NCI-H510A treated with DMSO at 0.1 percent for 48 hours (cell line): ENCODE results near the gene C11orf58.

Source experiments
- DNase-seq: peaks from one replicate; lab custom pipeline; 2025; lab: John Stamatoyannopoulos, UW

The C11orf58 gene

GRCh38 chr11:16738193-16738946, at the start of gene C11orf58:
Gene C11orf58 (plus strand): TSS chr11:16738647. CDS start chr11:16738779, 132 bp downstream.
- peak; percentile 72 for DNase-seq

DNA sequence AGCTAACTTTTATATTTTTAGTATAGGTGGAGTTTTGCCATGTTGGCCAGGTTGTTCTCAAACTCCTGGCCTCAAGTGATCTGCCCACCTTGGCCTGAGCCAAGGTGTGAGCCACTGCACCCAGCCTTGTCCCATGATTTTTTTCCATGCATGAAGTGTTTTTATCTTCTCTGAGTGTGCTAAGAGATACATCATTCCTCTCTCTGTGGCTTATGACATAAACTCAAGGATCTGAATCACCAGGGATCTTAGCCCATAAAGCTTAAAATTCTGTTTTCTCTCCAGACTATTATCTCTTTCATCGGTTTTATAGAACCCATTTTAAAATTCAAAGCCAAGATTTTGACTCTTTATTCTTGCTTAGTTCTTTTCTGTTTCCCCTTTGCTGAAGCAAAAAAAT, 48.4 kb upstream of the C11orf58 start:
- DNase-seq: no peak

GRCh38 chr11:16703795-16704194, 34.7 kb upstream of the C11orf58 start:
- no peak for DNase-seq

DNA sequence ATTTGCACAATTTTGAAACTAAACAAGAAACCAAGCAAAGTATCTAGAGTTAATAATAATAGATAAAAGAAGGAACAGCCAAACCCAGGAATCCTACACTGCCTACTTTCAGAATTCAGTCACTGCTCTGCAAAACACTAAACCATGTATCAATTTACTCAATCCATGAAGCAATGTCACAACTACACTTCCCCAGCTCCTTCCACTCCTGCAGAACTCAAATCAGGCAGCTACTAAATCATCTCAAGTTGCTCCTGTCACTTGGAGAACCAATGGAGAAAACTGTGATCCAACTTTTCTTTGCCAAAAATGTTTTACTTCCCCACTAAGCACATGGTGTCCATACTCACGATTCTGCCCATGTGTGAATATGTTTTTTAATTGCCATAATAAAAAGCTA, 24.9 kb upstream of the C11orf58 start:
- DNase-seq: no peak

- no peak for DNase-seq
Observed at GRCh38 chr11:16722581-16723344, 15.7 kb upstream of the C11orf58 start.

DNA sequence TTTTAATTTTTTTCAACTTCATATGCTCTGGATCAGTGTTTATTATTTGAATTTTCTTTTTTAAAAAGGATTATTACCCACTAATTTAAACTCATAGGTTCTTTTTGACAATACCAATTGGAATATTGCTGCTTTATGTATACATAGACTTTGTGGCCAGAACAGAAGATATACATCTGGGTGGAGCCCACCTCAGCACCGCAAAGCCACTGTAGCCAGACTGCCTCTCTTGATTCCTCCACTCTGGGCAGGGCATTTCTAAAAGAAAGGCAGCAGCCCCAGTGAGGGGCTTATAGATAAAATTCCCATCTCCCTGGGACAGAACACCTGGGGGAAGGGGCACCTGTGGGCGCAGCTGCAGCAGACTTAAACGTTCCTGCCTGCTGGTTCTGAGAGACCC, 10.6 kb upstream of the C11orf58 start:
- DNase-seq: no peak

- no peak for DNase-seq
Observed at GRCh38 chr11:16737818-16738192, 642 bp upstream of the C11orf58 start.

DNA sequence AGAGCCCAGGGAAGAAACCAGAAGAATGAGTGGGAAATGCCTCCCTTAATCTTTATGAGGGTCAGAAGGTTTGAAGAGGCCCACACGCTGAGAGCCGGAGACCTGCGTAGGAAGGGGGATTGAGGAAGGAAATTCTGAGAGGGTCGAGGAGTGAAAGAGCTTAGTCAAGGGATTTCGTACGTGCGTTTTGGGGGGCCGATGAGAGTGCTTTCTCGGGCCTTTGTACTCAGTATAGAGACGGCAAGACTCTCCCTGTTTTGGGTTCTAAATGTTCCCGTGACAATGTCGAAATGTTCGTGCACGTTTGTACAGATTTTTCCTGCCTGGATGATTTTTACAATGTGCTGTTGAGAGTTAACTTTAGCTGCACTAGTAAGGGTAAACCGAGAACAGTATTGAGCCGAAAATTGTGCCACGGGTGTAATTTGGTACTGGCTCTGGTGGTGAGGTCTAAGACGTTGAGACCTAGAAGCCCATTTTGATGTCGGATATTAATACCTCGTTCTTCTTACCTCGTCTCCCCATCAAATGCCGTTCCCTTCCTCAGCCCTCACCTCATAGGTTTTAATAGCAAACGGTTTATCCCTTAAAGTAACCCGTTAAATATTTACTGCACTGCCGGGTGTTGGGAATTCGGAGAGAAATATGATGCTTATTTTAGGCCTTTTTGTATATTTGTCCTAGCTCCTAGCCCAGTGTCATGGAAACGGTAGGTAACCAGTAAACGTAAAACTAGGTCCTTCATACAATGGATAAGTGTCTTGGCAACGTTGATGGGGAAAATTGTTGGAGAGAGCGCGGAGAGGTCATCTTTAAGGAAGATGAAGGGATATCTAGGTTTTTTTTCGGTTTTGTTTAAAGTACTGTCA, 734 bp downstream of the C11orf58 start:
- DNase-seq: no peak

DNA sequence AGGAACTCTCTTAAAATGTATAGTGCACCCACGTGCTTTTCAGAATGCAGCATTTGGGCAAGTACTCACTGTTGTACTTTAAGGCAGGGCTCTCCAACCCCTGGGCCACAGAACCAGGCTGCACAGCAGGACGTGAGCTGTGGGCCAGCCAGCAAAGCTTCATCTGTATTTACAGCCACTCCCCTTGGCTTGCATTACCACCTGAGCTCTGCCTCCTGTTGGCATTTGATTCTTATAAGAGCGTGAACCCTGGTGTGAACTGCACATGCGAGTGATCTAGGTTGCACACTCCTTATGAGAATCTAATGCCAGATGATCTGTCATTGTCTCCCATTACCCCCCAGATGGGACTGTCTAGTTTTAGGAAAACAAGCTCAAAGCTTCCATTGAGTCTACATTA, 3.0 kb downstream of the C11orf58 start:
- DNase-seq: no peak

GRCh38 chr11:16743478-16743877, 5.0 kb downstream of the C11orf58 start:
- DNase-seq: no peak

DNA sequence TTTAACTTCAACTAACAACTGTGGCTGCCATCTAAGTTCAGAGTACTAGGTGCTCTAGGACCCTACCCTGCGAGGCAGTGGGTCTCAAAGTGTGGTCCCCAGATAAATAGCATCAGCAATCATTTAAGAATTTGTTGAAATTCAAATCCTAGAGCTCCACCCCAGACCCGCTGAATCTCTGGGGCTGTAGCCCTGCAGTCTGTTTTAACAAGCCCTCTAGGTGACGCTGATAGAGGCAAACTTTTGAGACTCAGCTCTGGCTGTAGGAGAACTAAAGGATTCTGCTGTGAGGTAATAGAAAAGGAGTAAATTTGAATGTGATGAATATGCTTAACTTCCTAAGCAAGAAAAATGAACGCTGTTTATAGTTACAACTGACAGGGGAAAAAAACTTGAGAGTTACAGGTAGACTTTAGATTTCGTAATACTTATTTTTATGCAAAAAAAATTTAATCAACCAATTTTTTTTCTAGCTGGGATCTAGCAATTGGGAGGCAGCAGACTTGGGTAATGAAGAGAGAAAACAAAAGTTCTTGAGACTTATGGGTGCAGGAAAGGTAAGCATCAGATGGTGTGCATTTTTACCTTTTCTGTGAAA, 5.8 kb downstream of the C11orf58 start:
- DNase-seq: no peak

DNA sequence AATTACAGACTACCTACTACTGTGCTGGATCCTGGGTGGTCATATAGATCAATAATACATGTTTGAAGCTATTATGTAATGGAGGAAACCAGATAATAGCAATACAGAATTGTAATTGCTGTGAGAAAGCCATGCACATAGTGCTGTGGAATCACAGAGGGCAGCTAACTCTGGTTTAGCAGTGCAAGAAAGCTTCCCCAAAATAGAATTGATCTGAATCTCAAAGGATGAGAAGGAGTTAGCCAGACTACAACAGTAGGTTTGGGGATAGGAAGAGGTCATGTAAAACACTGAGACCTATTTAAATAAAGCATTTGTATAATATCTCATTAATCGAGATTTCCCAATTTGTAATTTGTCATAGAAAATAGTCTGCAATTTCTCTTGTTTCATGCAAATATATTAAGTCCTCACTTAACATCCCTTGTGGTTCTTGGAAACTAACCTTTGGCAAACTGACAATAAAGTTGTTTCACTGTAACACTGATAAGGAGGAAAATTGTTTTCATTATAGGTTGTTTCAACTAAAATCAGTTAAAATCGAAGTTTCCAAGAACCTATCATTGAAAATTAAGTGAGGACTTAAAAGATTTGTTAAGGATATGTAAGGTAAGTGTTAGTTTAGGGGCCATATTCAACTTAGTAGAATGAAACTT, 7.6 kb downstream of the C11orf58 start:
- no peak for DNase-seq

GRCh38 chr11:16749092-16749491, 10.6 kb downstream of the C11orf58 start:
- no peak for DNase-seq

DNA sequence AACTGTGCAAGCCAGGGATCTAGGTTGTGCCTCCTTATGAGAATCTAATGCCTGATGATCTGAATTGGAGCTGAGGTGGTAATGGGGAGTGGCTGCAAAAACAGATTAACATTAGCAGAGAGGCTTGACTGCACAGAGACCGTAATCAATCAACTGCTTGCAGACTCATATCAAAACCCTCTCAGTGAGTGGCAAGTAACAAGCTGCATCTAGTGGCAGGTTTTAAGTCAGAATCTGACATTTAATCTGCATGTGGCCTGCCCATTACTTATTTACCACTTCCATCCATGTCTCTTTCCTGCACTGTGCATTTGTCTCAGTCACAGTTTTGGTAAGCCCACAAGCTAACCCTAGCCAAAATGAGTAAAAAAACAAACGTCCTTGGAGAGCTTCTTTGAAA, 11.2 kb downstream of the C11orf58 start:
- DNase-seq: no peak

- no peak for DNase-seq
Observed at GRCh38 chr11:16750417-16750816, 12.0 kb downstream of the C11orf58 start.

DNA sequence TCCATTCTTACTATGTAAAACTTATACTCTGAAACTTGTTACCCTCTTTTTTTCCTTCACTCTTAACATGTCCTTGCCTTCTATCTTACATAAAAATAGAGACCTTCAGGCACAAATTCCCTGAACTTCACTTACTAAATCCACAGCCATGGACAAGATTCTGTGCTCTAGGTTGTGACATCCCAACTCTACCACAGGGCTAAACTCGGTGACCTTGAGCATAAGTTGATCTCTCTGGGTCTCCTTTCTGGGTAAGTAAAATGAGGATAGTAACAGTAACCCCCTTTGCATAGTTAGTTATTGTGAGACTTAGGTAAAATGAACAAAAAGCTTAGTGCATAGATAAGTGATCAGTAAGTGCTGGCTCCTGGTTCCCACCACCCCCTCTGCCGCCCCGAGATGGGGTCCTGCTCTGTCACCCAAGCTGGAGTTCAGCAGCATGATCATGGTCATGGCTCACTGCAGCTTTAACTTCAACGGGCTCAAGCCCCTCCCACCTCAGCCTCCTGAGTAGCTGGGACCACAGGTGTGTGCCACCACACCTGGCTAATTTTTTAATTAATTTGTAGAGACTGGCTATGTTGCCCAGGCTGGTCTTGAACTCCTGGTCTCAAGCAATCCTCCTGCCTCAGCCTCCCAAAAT, 20.1 kb downstream of the C11orf58 start:
- no peak for DNase-seq

DNA sequence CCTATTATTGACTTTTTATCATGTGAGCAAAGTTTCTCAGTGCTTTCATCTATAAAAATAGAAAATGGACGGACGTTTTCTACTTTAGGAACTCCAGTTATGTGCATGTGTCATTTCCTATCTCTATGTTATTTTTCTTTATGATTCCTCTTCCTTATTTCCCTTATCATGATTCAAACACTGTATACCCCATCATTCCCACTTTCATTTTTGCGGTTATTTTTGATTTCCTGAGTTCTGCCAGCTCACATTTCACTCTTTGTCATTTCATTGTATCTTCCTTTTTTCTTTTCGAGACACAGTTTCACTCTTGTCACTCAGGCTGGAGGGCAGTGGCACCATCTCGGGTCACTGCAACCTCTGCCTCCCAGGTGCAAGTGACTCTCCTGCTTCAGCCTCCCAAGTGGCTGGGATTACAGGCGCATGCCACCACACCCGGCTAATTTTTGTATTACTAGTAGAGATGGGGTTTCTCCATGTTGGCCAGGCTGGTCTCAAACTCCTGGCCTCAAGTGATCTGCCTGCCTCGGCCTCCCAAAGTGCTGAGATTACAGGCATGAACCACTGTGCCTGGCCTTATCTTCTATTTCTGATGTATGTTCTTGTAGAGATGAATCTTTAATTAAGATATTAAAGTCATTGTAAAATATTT, 21.5 kb downstream of the C11orf58 start:
- DNase-seq: no peak

DNA sequence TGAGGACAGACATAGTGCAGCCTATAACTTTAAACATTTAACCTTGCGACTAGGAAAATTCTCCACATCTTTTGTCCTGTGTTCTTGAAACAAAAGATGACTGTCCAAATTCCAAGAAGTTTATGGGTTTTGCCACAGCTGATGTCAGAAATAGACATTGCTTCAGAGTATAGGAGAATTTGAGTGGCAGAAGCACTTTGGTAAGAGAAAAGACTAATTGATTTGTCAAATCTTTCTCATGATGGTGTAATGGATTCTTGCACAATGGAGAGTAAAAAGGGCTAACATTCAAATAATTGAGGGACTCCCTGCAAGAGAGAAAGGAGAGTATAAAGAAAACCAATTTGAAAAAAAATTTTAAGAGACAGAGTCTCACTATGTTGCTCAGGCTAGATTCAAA, 25.3 kb downstream of the C11orf58 start:
- no peak for DNase-seq

GRCh38 chr11:16764888-16765287, 26.4 kb downstream of the C11orf58 start:
- no peak for DNase-seq

- no peak for DNase-seq
Observed at GRCh38 chr11:16767137-16767536, 28.7 kb downstream of the C11orf58 start.

DNA sequence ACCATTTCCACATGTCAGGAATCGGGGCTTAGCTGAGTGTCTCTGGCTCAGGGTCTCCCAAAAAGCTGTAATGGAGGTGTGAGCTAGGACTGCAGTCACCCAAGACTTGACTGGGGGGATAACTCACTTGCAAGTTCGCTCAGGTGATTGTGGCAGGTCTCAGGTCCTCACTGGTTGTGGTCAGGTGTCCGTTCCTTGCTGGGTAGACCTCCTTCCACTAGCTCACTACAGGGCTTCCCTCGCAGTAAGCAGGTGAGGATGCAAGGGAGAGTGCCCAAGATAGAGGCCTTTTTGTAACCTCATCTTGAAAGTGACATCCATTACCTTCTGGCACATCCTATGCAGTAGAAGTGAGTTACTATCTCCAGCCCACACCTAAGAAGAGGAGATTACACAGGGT, 29.5 kb downstream of the C11orf58 start:
- no peak for DNase-seq
